Measurements from ENCODE around the gene MARK3. TPM values are rescaled to one million over a fixed set of nuclear protein-coding genes. Genes with fewer than 3 reads are reported as not detected.

MARK3 gene
- total RNA-seq, 5 donors from 2014 or later (not counting 1 experiment from before 2014, with no cell fraction given) = 94.7 to 128 (median 107) TPM

GRCh38 chr14:103529383-103530365 lies 144.5 kb downstream of the MARK3 start:
- peaks cover 7 to 8% of the 10 kb centered on the region in 2 donors for H3K36me3 ChIP-seq (ENCODE audit: control insufficient read depth in 2 of 2, extremely low read depth in 1 of 2, insufficient read depth in 1 of 2, low read length in 1 of 2)
- ChIA-PET CTCF (interaction anchor here in 1 of 2 donors (0.5 kb wide), 1 partner anchor 13 kb away, joined by 3 read pairs; no protein-coding TSS in a partner anchor), POLR2A (no interaction called here)
- WGBS (ENCODE audit: insufficient coverage) = 57% methylated on average over 22 of the region's 42 CpGs
- H3K9me3 Mint-ChIP-seq = no peaks in the 10 kb centered on the region
- peaks cover 13 to 44% of the 10 kb centered on the region in 2 experiments for H3K4me1 ChIP-seq (ENCODE audit: control insufficient read depth in 1 of 2, extremely low read depth in 1 of 2, insufficient read depth in 2 of 2, low read length in 2 of 2)
- H3K9me3 ChIP-seq = no peaks in the 10 kb centered on the region
- peak overlapping the region; percentile 90 to 92 for H3K27ac Mint-ChIP-seq
- peaks cover 0 to 1% of the 10 kb centered on the region in 2 experiments for H3K27me3 ChIP-seq (replicated peaks in 1 of 2; ENCODE audit: control insufficient read depth in 2 of 2, extremely low read depth in 1 of 2, insufficient read depth in 2 of 2, low read length in 1 of 2)
- no peaks in the 10 kb centered on the region for H3K27me3 Mint-ChIP-seq
- ATAC-seq (replicated peaks in 1 of 4) = no peak
- H3K36me3 Mint-ChIP-seq = no peaks in the 10 kb centered on the region
- H3K4me3 ChIP-seq (ENCODE audit: control insufficient read depth in 1 of 2, extremely low read depth in 1 of 2, low read length in 1 of 2) = peak overlapping the region; percentile 80 to 93
- no peak for DNase-seq
- H3K4me3 Mint-ChIP-seq = peak overlapping the region; percentile 89 to 93 (median 90)
- peak overlapping the region; percentile 55 for H3K27ac ChIP-seq (ENCODE audit: low read length)
- peaks cover 35 to 51% (median 48%) of the 10 kb centered on the region in 3 donors for H3K4me1 Mint-ChIP-seq

DNA sequence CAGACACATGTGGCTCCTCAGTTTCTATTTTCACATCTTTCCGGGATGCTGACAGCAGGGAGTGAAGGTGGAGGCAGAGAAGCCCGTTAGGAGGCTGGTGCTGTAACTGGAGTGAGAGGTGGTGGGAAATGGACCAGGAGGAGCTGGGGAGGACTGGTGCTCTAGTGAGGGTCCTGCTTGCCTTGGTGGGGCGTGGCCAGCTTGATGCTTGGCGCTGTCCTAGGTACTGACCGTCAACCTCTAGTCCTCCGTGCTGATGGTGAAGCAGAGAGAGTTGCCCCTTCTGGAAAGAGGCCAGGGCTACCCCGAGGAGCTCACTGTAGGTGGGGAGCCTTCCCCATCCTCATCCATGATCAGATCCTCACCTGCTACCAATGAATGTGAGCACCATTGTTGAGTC lies 145.2 kb downstream of the MARK3 start:
- ATAC-seq (replicated peaks in 1 of 4) = no peak
- 89% methylated on average over 1 of the region's 7 CpGs for WGBS (ENCODE audit: insufficient coverage)
- POLR2A ChIA-PET = no interaction called here
- CTCF ChIA-PET = interaction anchor here in 1 of 2 donors (0.9 kb wide), 1 partner anchor 35 kb away, joined by 3 read pairs; no protein-coding TSS in a partner anchor
- Histone ChIP-seq H3K4me1 (ENCODE audit: control insufficient read depth in 1 of 2, extremely low read depth in 1 of 2, insufficient read depth in 2 of 2, low read length in 2 of 2) (peaks cover 13 to 44% of the 10 kb centered on the region in 2 experiments), H3K36me3 (ENCODE audit: control insufficient read depth in 2 of 2, extremely low read depth in 1 of 2, insufficient read depth in 1 of 2, low read length in 1 of 2) (peaks cover 7 to 9% of the 10 kb centered on the region in 2 donors), H3K9me3 (no peaks in the 10 kb centered on the region), H3K4me3 (ENCODE audit: control insufficient read depth in 1 of 2, extremely low read depth in 1 of 2, low read length in 1 of 2) (no peak overlapping the region), H3K27ac (ENCODE audit: low read length) (no peak overlapping the region), H3K27me3 (replicated peaks in 1 of 2; ENCODE audit: control insufficient read depth in 2 of 2, extremely low read depth in 1 of 2, insufficient read depth in 2 of 2, low read length in 1 of 2) (no peaks in the 10 kb centered on the region)
- H3K27ac Mint-ChIP-seq = peak overlapping the region in 1 of 2 donors; percentile 19
- H3K36me3 Mint-ChIP-seq = no peaks in the 10 kb centered on the region
- peaks cover 35 to 51% (median 46%) of the 10 kb centered on the region in 3 donors for H3K4me1 Mint-ChIP-seq
- peak in 1 of 35 experiments; percentile 42 for DNase-seq
- no peaks in the 10 kb centered on the region for H3K27me3 Mint-ChIP-seq
- peak overlapping the region; percentile 89 to 93 (median 90) for H3K4me3 Mint-ChIP-seq
- H3K9me3 Mint-ChIP-seq = no peaks in the 10 kb centered on the region

DNA sequence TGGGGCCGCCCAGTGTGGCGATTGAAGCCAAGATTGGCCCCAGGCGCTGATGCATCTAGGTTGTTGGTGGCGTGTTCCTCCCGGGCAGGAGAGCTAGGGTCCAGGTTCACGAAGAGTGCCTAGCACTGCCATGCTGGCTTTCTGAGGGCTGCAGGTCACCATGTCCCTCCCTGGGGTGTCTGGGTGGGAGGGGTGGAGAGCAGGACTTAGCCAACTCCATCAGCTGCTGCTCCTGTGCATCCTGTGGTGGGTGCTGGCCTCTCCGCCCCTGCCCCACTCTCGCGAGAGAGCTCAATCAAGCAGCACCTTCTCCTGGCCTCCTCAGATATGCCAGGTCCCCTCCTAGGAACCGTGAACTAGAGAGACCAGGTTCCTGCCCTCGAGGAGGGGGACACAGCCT lies 145.6 kb downstream of the MARK3 start:
- H3K27ac Mint-ChIP-seq = no peak overlapping the region
- DNase-seq (no peak), ATAC-seq (replicated peaks in 1 of 4) (no peak)
- H3K27me3 Mint-ChIP-seq = no peaks in the 10 kb centered on the region
- no peak overlapping the region for H3K27ac ChIP-seq (ENCODE audit: low read length)
- no peak overlapping the region for H3K4me3 ChIP-seq (ENCODE audit: control insufficient read depth in 1 of 2, extremely low read depth in 1 of 2, low read length in 1 of 2)
- no peaks in the 10 kb centered on the region for H3K9me3 ChIP-seq
- H3K36me3 ChIP-seq (ENCODE audit: control insufficient read depth in 2 of 2, extremely low read depth in 1 of 2, insufficient read depth in 1 of 2, low read length in 1 of 2) = peaks cover 7 to 12% of the 10 kb centered on the region in 2 donors
- H3K9me3 Mint-ChIP-seq = no peaks in the 10 kb centered on the region
- H3K4me1 ChIP-seq (ENCODE audit: control insufficient read depth in 1 of 2, extremely low read depth in 1 of 2, insufficient read depth in 2 of 2, low read length in 2 of 2) = peaks cover 13 to 44% of the 10 kb centered on the region in 2 experiments
- no peaks in the 10 kb centered on the region for H3K27me3 ChIP-seq (replicated peaks in 1 of 2; ENCODE audit: control insufficient read depth in 2 of 2, extremely low read depth in 1 of 2, insufficient read depth in 2 of 2, low read length in 1 of 2)
- 91% methylated on average over 11 of the region's 11 CpGs for WGBS (ENCODE audit: insufficient coverage)
- no peaks in the 10 kb centered on the region for H3K36me3 Mint-ChIP-seq
- CTCF ChIA-PET = interaction anchor here in 1 of 2 donors (0.9 kb wide), 1 partner anchor 34 kb away, joined by 3 read pairs; no protein-coding TSS in a partner anchor
- H3K4me1 Mint-ChIP-seq = peaks cover 35 to 51% (median 46%) of the 10 kb centered on the region in 3 donors
- H3K4me3 Mint-ChIP-seq = peak overlapping the region; percentile 89 to 93 (median 90)
- POLR2A ChIA-PET = no interaction called here

GRCh38 chr14:103531421-103532215 lies 146.4 kb downstream of the MARK3 start:
- DNase-seq (no peak), ATAC-seq (replicated peaks in 1 of 4) (no peak)
- Histone ChIP-seq H3K27ac (ENCODE audit: low read length) (no peak overlapping the region), H3K27me3 (replicated peaks in 1 of 2; ENCODE audit: control insufficient read depth in 2 of 2, extremely low read depth in 1 of 2, insufficient read depth in 2 of 2, low read length in 1 of 2) (no peaks in the 10 kb centered on the region), H3K4me1 (ENCODE audit: control insufficient read depth in 1 of 2, extremely low read depth in 1 of 2, insufficient read depth in 2 of 2, low read length in 2 of 2) (peaks cover 13 to 42% of the 10 kb centered on the region in 2 experiments), H3K4me3 (ENCODE audit: control insufficient read depth in 1 of 2, extremely low read depth in 1 of 2, low read length in 1 of 2) (no peak overlapping the region), H3K36me3 (ENCODE audit: control insufficient read depth in 2 of 2, extremely low read depth in 1 of 2, insufficient read depth in 1 of 2, low read length in 1 of 2) (peaks cover 7 to 14% of the 10 kb centered on the region in 2 donors), H3K9me3 (no peaks in the 10 kb centered on the region)
- ChIA-PET CTCF (no interaction called here), POLR2A (interaction anchor here in 1 of 2 donors (0.5 kb wide), 1 partner anchor 32 kb away, joined by 11 read pairs; no protein-coding TSS in a partner anchor)
- H3K4me3 Mint-ChIP-seq = peak overlapping the region in 2 of 3 donors; percentile 31
- no peaks in the 10 kb centered on the region for H3K27me3 Mint-ChIP-seq
- H3K9me3 Mint-ChIP-seq = no peaks in the 10 kb centered on the region
- H3K4me1 Mint-ChIP-seq = peaks cover 35 to 50% (median 44%) of the 10 kb centered on the region in 3 donors
- no peaks in the 10 kb centered on the region for H3K36me3 Mint-ChIP-seq
- no peak overlapping the region for H3K27ac Mint-ChIP-seq
- 95% methylated on average over 11 of the region's 15 CpGs for WGBS (ENCODE audit: insufficient coverage)

DNA sequence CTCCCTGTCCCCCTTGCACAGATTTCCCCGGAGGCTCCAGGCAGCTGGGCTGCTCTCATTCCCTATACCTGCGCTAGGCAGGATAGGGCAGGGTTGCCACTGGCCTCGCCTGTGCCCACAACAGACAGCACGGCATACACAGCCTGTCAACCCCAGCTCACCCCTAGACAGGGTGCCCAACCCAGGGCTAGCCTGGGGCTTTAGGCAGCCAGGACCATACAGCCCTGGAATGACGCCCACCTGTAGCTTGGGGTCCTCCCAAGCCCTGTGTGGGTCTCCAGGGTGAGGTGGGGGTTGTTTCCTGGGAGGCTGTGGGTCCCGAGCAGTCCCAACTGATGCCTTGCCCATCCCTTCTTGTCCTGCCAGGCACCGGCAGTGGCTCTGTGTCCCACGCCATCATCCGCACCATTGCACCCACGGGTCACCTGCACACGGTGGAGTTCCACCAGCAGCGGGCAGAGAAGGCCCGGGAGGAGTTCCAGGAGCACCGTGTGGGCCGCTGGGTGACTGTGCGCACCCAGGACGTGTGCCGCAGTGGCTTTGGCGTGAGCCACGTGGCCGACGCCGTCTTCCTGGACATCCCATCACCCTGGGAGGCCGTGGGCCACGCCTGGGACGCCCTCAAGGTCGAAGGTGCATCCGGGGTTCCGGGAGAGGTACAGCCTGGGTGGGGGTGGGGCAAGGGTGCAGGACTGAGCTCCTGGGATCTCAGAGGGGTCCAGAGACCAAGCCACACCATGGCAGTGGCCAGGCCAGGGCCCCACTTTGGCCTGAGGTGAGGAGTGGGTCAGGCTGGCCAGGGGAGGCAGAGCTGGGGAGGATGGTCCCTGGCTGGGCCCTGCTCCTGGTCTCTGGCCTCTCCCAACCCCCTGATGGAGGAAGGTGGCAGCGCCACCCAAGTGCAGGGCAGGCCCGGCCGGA lies 147.3 kb downstream of the MARK3 start:
- Mint-ChIP-seq H3K36me3 (no peaks in the 10 kb centered on the region), H3K4me1 (peaks cover 30 to 41% (median 38%) of the 10 kb centered on the region in 3 donors), H3K27me3 (no peaks in the 10 kb centered on the region), H3K9me3 (no peaks in the 10 kb centered on the region), H3K4me3 (no peak overlapping the region), H3K27ac (no peak overlapping the region)
- Histone ChIP-seq H3K36me3 (ENCODE audit: control insufficient read depth in 2 of 2, extremely low read depth in 1 of 2, insufficient read depth in 1 of 2, low read length in 1 of 2) (peaks cover 7 to 14% of the 10 kb centered on the region in 2 donors), H3K27ac (ENCODE audit: low read length) (no peak overlapping the region), H3K4me3 (ENCODE audit: control insufficient read depth in 1 of 2, extremely low read depth in 1 of 2, low read length in 1 of 2) (no peak overlapping the region), H3K9me3 (no peaks in the 10 kb centered on the region), H3K27me3 (replicated peaks in 1 of 2; ENCODE audit: control insufficient read depth in 2 of 2, extremely low read depth in 1 of 2, insufficient read depth in 2 of 2, low read length in 1 of 2) (no peaks in the 10 kb centered on the region), H3K4me1 (ENCODE audit: control insufficient read depth in 1 of 2, extremely low read depth in 1 of 2, insufficient read depth in 2 of 2, low read length in 2 of 2) (peaks cover 13 to 40% of the 10 kb centered on the region in 2 experiments)
- no peak for ATAC-seq (replicated peaks in 1 of 4)
- ChIA-PET POLR2A (interaction anchor here in 1 of 2 donors (0.5 kb wide), 1 partner anchor 32 kb away, joined by 11 read pairs; no protein-coding TSS in a partner anchor), CTCF (no interaction called here)
- 94% methylated on average over 24 of the region's 32 CpGs for WGBS (ENCODE audit: insufficient coverage)
- DNase-seq = no peak
